PC-9 (cell line): ENCODE data around the gene ESAM.

Source experiments
- CTCF ChIP-seq: fragments of 200-600 bp; sonication (generic); conservative IDR thresholded peaks from 2 replicates; pipeline ENCODE4 v1.6.1; 2017; ENCODE audit warnings: mixed run types, antibody characterized with exemption, mild to moderate bottlenecking, moderate library complexity
- EZH2 ChIP-seq: fragments of 200-600 bp; sonication (generic); IDR thresholded peaks from 2 replicates; pipeline ENCODE4 v1.8.0; 2017; ENCODE audit warnings: antibody characterized with exemption, low read depth

- TF ChIP-seq EZH2 = no peak
- TF ChIP-seq CTCF = no peak
Observed at GRCh38 chr11:124753624-124754023, 8.5 kb downstream of the ESAM start.
